IPS-18c (cell line): ENCODE results near the gene CRTAP.
"Not testable (repeated sequence)": the region's sequence is repeated elsewhere in the genome, so short reads cannot be mapped to it uniquely, and the experiment has no call there.

ENCODE experiments used
- H3K4me3 ChIP-seq: 2 replicates; pipeline ENCODE4 v1.7.0; 2013; ENCODE audit warnings: low read depth, mild to moderate bottlenecking, low read length, moderate library complexity; ENCODE audit not compliant: insufficient read depth
- H3K9me3 ChIP-seq: one replicate; pipeline ENCODE4 v1.6.1; 2013; ENCODE audit warnings: mild to moderate bottlenecking, low read length, moderate library complexity; ENCODE audit not compliant: control insufficient read depth, insufficient read depth

Gene CRTAP

DNA sequence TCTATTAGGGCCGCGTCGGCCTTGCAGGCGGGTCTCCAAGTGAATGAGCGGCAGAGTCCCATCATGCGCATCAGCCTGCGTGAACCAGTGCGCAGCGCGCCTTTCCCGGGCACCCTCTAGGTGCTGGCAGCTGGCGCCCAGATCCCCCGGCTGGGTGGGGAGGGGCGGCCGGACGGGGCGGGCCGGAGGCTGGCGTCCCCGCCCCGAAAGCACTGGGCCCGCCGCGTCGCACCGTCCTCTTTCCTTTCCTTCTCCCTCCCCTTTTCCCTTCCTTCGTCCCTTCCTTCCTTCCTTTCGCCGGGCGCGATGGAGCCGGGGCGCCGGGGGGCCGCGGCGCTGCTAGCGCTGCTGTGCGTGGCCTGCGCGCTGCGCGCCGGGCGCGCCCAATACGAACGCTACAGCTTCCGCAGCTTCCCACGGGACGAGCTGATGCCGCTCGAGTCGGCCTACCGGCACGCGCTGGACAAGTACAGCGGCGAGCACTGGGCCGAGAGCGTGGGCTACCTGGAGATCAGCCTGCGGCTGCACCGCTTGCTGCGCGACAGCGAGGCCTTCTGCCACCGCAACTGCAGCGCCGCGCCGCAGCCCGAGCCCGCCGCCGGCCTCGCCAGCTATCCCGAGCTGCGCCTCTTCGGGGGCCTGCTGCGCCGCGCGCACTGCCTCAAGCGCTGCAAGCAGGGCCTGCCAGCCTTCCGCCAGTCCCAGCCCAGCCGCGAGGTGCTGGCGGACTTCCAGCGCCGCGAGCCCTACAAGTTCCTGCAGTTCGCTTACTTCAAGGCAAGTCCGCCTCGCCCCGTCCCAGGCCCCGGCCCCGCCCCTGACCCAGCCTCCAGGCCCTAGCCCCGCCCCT lies at the start of gene CRTAP:
CRTAP (plus strand) TSS at position 243 of the 850 bp plus-strand sequence; CDS start at position 307, 64 bp downstream.
- H3K9me3 ChIP-seq: no peaks in the 10 kb centered on the region

DNA sequence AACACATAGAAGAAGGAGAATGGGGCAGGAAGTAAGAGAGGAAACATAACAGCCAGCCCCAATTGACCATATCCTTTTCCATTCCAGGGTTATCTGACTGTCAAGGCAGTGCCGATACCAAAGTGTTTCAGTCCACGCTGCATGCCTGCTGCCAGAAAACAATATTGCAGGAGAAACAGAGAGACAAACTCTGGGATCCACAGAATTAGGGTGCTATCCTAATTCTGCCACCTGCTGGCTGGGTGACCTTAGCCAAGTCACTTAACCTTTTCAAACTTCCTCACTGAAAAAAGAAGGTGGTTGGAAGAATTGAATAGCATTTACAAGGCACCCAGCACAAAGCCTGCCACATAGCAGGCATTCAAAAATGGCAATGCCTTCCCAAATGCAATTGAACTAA lies 48.9 kb upstream of the CRTAP start:
- H3K9me3 ChIP-seq: no peaks in the 10 kb centered on the region
- no peak overlapping the region for H3K4me3 ChIP-seq

More for the DNA sequence above, at the start of gene CRTAP:
- H3K4me3 ChIP-seq: peak within 1 kb of the TSS; percentile 96

DNA sequence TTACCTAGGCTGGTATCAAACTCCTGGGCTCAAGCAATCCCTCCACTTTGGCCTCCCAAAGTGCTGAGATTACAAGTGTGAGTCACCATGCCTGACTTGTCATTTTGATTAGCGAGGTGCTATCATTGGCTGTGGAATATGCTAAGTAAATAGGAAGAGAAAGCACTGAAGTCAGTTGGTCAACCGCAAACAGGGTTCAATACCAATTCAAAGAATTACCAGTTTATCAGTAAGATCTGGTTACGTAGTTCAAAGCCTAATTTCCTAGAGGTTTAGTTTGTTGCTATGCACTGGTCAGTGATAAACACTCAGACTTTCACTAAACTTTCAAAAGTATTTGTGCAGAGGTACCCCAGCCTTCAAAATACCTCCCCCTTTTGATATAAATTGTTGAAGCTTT lies 46.3 kb upstream of the CRTAP start:
- no peaks in the 10 kb centered on the region for H3K9me3 ChIP-seq
- H3K4me3 ChIP-seq: no peak overlapping the region

DNA sequence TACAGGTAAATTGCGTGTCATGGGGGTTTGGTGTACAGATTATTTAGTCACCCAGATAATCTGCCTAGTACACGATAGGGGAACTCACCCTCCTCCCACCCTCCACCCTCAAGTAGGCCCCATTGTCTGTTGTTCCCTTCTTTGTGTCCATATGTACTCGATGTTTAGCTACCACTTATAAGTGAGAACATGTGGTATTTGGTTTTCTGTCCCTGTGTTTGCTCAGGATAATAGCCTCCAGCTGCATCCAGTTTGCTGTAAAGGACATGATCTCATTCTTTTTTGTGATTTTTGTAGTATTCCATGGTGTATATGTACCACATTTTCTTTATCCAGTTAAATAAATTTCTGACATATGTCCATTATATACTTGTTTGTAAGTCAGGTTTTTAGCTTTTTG lies 44.0 kb upstream of the CRTAP start:
- not testable (repeated sequence) for H3K4me3 ChIP-seq, H3K9me3 ChIP-seq

DNA sequence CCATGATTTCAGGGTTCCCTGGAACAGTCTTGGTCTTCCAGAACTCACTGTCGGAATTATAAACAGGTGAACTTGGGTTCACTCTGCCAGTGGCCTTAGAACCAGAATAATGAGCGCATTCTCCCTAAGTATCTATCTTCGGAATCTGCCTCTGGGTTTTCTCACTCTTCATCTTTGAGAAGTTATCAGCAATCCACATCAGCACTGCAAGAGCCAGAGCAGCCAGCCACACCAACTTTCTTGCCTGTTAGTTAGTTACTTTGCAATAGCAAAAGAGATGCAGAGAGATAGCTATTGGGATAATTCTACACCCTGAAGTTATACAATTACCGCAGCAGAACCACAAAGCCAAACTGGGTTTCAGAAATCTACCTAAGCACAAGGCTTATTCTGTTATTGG lies 42.6 kb upstream of the CRTAP start:
- Histone ChIP-seq H3K4me3 (no peak overlapping the region), H3K9me3 (no peaks in the 10 kb centered on the region)

DNA sequence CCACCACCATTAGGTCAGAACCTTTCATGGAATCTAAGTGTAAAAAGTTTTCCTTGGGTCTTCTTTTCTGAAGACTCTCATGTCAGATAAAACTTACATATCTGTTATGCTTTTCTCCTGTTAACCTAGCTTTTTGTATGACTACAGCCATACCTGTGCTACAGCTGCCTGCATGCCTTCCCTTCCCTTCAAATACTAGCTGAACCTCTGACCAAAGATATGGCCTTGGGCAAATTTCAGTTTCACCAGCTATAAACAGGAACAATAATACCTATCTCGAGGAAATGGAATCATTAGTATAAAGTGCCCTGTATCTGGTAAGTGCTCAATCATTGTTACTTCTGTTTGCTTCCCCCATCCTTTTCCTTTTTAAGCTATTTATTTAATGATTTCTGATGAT lies 41.9 kb upstream of the CRTAP start:
- H3K4me3 ChIP-seq: no peak overlapping the region
- no peaks in the 10 kb centered on the region for H3K9me3 ChIP-seq

DNA sequence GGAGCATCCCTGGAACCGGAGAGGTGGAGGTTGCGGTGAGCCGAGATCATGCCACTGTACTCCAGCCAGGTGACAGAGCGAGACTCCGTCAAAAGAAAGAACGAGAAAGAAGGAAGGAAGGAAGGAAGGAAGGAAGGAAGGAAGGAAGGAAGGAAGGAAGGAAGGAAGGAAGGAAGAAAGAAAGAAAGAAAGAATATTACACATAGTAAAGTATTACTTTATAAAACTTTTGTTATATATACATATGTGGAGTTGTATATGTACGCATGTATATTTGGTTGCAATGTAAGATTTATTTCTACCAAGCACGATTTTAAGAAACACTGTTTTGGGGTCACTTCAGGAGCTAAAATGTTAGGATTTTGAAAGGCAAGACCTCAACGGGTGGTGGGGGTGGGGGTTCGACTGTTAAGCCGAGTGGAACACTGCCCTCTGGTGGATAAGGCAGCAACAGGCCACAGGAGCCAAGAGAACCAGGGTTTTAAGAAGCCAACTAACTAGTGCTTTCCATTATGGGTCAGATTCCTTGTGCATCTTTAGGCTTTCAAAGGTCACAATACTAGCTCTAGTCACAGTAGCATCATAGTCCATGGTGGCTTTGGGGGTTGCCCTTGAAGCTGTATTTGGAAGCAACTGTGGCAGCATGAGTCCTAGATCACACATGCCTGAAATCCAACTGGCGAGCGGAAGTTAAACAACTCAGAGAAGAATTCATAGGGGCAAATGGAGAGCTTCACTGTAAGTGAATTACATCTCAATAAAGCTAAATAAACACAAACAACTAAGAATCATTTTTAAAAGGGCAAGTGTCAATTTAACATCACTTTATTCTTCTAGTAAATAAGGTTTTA lies 39.4 kb upstream of the CRTAP start:
- Histone ChIP-seq H3K4me3 (no peak overlapping the region), H3K9me3 (no peaks in the 10 kb centered on the region)

DNA sequence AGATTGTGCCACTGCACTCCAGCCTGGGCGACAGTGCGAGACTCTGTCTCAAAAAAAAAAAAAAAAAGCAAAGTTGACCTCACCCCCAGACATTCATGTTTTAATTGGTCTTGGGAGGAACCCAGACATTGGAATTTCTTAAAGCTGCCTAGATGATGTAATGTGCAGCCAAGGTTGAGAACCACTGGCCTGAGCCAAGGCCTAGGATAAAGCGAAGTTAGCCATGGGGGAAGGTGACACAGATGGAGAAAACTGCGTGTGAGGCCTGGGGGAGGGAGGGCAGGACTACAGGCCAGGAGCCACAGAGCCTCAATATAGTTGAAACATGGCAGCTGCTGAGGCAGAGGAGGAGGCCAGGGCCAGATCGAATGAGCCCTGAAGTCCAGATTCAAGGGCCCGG lies 37.8 kb upstream of the CRTAP start:
- Histone ChIP-seq H3K9me3 (no peaks in the 10 kb centered on the region), H3K4me3 (no peak overlapping the region)

DNA sequence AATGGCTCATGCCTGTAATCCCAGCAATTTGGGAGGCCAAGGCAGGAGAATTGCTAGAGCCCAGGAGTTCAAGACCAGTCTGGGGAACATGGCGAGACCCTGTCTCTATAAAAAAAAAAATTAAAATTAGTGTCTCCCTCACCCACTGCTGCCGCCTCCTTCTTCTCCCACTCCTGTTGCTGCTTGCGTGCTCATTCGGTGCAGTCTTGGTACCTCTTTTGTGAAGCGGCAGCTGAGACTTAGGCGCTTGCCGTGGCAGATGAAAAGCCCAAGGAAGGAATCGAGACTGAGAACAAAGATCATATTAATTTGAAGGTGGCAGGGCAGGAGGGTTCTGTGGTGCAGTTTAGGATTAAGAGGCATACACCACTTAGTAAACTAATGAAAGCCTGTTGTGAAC lies 36.9 kb upstream of the CRTAP start:
- no peak overlapping the region for H3K4me3 ChIP-seq
- H3K9me3 ChIP-seq: no peaks in the 10 kb centered on the region

DNA sequence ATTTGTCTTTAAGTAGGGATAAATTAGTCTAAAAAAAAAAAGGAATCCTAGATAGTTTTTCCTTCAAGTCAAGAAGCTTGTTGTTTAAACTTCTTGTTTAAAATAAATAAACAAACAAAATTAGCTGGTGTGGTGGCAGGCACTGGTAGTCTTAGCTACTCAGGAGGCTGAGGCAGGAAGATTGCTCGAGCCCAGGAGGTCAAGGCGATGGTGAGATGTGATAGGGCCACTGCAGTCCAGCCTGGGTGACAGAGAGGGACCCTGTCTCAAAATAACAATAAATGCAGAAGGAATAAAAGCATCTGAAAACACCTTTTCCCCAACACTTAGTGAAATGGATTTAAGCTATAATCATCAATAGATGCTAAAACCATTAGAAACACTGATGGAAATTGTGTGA lies 35.8 kb upstream of the CRTAP start:
- Histone ChIP-seq H3K9me3 (no peaks in the 10 kb centered on the region), H3K4me3 (no peak overlapping the region)

DNA sequence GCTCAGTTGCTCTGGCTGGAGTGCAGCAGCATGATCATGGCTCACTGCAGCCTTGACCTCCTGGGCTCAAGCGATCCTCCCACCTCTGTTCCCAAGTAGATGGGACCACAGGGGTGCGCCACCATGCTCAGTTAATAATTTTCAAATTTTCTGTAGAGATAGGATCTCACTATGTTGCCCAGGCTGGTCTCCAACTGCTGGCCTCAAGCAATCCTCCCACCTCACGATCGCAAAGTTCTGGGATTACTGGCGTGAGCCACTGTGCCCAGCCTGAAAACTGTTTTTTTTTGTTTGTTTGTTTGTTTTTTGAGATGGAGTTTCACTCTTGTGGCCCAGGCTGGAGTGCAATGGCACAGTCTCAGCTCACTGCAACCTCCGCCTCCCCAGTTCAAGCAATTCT lies 34.0 kb upstream of the CRTAP start:
- not testable (repeated sequence) for H3K9me3 ChIP-seq, H3K4me3 ChIP-seq

DNA sequence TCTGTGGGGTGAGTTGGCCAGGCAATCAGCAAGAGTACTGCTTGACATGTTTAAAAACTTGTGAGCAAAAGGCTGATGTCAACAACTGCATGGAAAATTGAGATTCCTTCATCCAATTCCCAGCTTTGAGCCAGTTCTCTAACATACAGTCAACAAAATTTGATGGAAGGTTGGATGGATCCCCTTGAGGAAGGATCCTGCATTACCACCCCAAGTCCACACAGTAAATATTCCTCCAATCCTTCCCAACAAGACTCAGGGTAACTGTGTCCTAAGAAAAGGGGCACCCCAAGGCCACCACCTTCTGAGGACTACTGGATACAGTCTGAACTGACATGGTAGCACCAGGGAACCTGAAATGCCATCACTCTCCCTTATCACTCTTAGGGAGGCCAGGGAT lies 32.0 kb upstream of the CRTAP start:
- no peaks in the 10 kb centered on the region for H3K9me3 ChIP-seq
- no peak overlapping the region for H3K4me3 ChIP-seq

DNA sequence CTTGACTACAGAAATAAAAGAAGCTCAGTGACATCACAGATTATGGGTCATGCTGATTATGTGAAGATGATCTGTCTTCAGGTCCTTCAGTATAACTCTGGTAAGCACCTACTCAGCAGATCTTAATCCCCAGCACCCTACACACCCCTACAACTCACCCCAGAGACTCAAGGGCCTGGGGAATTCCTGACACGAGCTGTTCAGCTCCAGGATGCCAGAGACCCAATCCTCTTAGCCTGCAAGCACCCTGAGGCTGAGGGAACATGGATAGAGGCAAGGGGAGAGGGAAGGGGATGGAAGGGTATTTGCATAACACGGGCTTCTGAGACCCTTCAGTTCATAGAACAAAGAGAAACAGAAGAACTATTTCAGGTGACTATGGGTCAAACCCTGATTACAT lies 29.9 kb upstream of the CRTAP start:
- Histone ChIP-seq H3K4me3 (no peak overlapping the region), H3K9me3 (no peaks in the 10 kb centered on the region)

DNA sequence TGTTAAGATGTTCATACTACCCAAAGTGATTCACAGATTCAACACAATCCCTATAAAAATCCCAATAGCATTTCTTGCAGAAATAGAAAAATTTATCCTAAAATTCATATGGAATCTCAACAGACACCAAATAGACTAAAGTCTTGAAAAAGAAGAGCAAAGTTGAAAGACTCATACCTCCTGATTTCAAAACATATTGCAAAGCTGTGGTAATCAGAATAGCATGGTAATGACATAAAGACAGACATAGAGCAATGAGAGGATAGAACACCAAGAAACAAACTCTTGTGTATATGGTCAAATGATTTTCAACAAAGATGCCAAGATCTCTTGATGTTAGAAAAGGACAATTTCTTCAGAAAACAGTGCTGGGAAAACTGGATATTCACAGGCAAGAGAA lies 25.1 kb upstream of the CRTAP start:
- Histone ChIP-seq H3K4me3 (no peak overlapping the region), H3K9me3 (no peaks in the 10 kb centered on the region)

DNA sequence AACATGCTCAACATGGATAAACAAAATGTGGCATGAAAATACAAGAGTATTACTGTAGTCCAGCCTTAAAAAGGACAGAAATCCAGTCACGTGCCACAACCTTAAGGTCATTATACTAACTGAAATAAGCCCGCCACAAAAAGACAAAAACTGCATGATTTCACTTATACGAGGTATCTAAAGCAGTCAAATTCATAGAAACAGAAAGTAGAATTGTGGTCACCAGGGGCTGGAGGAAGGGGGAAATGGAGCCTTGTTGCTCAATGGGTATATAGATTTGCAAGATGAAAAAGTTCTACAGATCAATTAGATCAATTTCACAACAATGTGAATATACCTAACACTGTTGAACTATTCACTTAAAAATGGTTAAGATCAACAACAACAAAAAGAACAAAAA lies 24.3 kb upstream of the CRTAP start:
- no peak overlapping the region for H3K4me3 ChIP-seq
- no peaks in the 10 kb centered on the region for H3K9me3 ChIP-seq

DNA sequence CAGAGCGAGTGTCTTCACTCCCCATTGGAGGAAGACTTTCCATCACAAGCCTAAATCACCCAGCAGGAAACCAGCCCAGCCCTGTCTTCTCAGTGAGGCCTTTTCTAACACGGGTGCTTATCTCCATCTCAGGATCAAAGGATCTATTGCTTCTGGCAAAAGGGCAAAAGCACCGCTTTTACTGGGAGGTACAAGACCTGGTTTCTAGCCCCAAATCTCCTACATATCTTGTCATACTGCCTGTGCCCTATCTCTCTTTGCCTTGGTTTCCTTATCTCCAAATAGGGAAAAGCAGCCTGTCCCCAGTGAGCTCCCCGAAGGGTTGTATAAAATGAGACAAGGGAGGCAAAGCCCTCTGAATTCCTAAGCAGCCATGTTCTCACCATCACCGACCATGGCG lies 22.1 kb upstream of the CRTAP start:
- H3K4me3 ChIP-seq: no peak overlapping the region
- H3K9me3 ChIP-seq: no peaks in the 10 kb centered on the region

DNA sequence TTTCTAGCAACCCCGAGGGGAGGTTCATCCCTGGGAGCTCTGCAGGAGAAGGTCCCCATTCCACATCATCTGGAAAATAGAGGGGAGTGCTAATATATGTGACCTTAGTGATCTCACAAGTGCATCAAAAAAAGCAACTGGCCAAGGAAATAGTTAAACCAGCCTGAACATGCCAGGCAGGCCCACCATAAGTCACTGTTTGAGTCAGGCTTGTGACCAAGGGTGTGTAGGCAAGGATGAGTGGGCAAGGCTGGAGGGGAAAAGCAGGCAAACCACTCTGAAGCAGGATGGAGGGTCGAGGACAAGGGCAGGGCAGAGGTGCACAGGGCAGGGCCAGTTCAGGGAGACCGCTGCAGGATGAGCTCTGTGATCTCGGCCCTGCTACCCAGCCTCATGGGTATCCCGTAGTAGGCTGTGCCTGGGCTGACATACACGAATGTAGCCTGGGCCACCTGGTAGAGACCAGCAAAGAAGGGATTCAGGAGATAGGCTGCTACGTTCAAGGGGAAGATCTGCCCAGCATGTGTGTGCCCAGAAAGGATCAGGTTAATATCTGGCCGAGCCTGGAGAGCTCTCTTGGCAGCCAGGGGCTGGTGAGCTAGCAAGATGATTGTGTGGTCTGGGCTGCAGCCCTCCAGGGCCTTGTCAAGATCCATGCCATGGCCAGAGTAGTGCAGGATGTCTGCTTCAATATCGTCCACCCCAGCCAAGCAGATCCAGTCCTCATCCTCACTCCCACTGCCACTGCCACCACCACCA lies 21.1 kb upstream of the CRTAP start:
- no peak overlapping the region for H3K4me3 ChIP-seq
- no peaks in the 10 kb centered on the region for H3K9me3 ChIP-seq

DNA sequence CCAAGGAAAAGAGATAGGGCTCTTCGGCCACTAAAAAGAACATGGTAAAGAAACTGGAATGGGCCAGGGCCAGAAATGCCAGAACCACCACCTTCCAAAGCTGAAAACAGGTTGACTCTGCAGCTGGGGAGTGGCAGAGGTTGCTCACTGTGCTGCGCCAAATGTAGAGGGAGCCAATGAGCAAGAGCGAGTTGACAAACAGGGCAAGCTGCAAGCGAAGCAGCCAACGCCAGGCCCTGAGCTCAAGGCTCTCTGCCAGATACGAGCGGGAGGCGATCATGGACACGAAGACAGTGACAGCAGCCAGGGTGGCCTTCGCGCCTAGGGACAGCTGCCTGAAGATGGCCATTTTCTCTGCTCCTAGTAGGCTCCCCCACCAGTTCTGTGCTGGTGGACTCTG lies 20.0 kb upstream of the CRTAP start:
- no peaks in the 10 kb centered on the region for H3K9me3 ChIP-seq
- H3K4me3 ChIP-seq: no peak overlapping the region
